KOPT-K1 (cell line): ENCODE results near the gene ZNF438.
A peak's percentile ranks its signal among the peaks of the same experiment; 100 is the strongest.
"Not testable (repeated sequence)": the region's sequence is repeated elsewhere in the genome, so short reads cannot be mapped to it uniquely, and the experiment has no call there.

ENCODE experiments used
- H3K27ac ChIP-seq: fragments of 200-600 bp; sonication (generic); 2 replicates; pipeline ENCODE4 v1.5.1; 2016; ENCODE audit warnings: antibody characterized with exemption, mild to moderate bottlenecking, low read depth, low read length; ENCODE audit not compliant: poor library complexity, severe bottlenecking
- H3K36me3 ChIP-seq: fragments of 200-600 bp; sonication (generic); 2 replicates; pipeline ENCODE4 v1.5.1; 2017; ENCODE audit warnings: antibody characterized with exemption, mild to moderate bottlenecking, low read length, moderate library complexity; ENCODE audit not compliant: insufficient read depth
- H3K9me3 ChIP-seq: fragments of 200-600 bp; sonication (generic); 2 replicates; pipeline ENCODE4 v1.5.1; 2017; ENCODE audit warnings: antibody characterized with exemption, low read length, mild to moderate bottlenecking; ENCODE audit not compliant: insufficient read depth, poor library complexity, severe bottlenecking

Gene ZNF438

GRCh38 chr10:30929901-30930520 lies 101.7 kb downstream of the ZNF438 start:
- Histone ChIP-seq H3K27ac (peak overlapping the region; percentile 54), H3K36me3 (no peaks in the 10 kb centered on the region), H3K9me3 (peaks cover 7% of the 10 kb centered on the region)

- Histone ChIP-seq H3K27ac (peak overlapping the region; percentile 54), H3K9me3 (peaks cover 14% of the 10 kb centered on the region)
- not testable (repeated sequence) for H3K36me3 ChIP-seq
Observed at GRCh38 chr10:30929311-30929729, 102.3 kb downstream of the ZNF438 start.

- Histone ChIP-seq H3K27ac (peak overlapping the region; percentile 54), H3K36me3 (no peaks in the 10 kb centered on the region; the same call in 1 of the 2 replicates), H3K9me3 (peaks cover 20% of the 10 kb centered on the region)
Observed at GRCh38 chr10:30928742-30929141, 102.9 kb downstream of the ZNF438 start.

GRCh38 chr10:30918651-30919050 lies 113.0 kb downstream of the ZNF438 start:
- Histone ChIP-seq H3K9me3 (peaks cover 4% of the 10 kb centered on the region), H3K27ac (no peak overlapping the region), H3K36me3 (no peaks in the 10 kb centered on the region)

- H3K9me3 ChIP-seq: no peaks in the 10 kb centered on the region
- H3K36me3 ChIP-seq: no peaks in the 10 kb centered on the region
- no peak overlapping the region for H3K27ac ChIP-seq
Observed at GRCh38 chr10:30917789-30918188, 113.9 kb downstream of the ZNF438 start.

GRCh38 chr10:30917067-30917466 lies 114.6 kb downstream of the ZNF438 start:
- Histone ChIP-seq H3K27ac (no peak overlapping the region), H3K36me3 (no peaks in the 10 kb centered on the region), H3K9me3 (no peaks in the 10 kb centered on the region)

GRCh38 chr10:30915146-30915545 lies 116.5 kb downstream of the ZNF438 start:
- Histone ChIP-seq H3K9me3 (no peaks in the 10 kb centered on the region), H3K27ac (no peak overlapping the region), H3K36me3 (no peaks in the 10 kb centered on the region)

GRCh38 chr10:30911303-30911863 lies 120.3 kb downstream of the ZNF438 start:
- Histone ChIP-seq H3K9me3 (no peaks in the 10 kb centered on the region), H3K27ac (no peak overlapping the region), H3K36me3 (0 out of 2 replicates have a peak, but pooled peaks cover 3% of the 10 kb centered on the region)

GRCh38 chr10:30903397-30904138 lies 128.1 kb downstream of the ZNF438 start:
- Histone ChIP-seq H3K36me3 (0 out of 2 replicates have a peak, but pooled peaks cover 3% of the 10 kb centered on the region), H3K9me3 (peaks cover 4% of the 10 kb centered on the region), H3K27ac (no peak overlapping the region)

GRCh38 chr10:30902621-30903396 lies 128.9 kb downstream of the ZNF438 start:
- peaks cover 4% of the 10 kb centered on the region for H3K9me3 ChIP-seq
- H3K27ac ChIP-seq: no peak overlapping the region
- H3K36me3 ChIP-seq: 0 out of 2 replicates have a peak, but pooled peaks cover 3% of the 10 kb centered on the region

GRCh38 chr10:30901487-30901886 lies 130.2 kb downstream of the ZNF438 start:
- not testable (repeated sequence) for H3K9me3 ChIP-seq, H3K27ac ChIP-seq, H3K36me3 ChIP-seq

GRCh38 chr10:30898964-30899363 lies 132.7 kb downstream of the ZNF438 start:
- H3K36me3 ChIP-seq: no peaks in the 10 kb centered on the region
- H3K27ac ChIP-seq: no peak overlapping the region
- H3K9me3 ChIP-seq: peaks cover 4% of the 10 kb centered on the region

- Histone ChIP-seq H3K36me3 (no peaks in the 10 kb centered on the region), H3K27ac (no peak overlapping the region), H3K9me3 (peaks cover 4% of the 10 kb centered on the region)
Observed at GRCh38 chr10:30897547-30897946, 134.1 kb downstream of the ZNF438 start.

- Histone ChIP-seq H3K27ac (no peak overlapping the region), H3K36me3 (no peaks in the 10 kb centered on the region), H3K9me3 (peaks cover under 1% of the 10 kb centered on the region)
Observed at GRCh38 chr10:30897048-30897447, 134.6 kb downstream of the ZNF438 start.

GRCh38 chr10:30894221-30894620 lies 137.4 kb downstream of the ZNF438 start:
- Histone ChIP-seq H3K9me3 (no peaks in the 10 kb centered on the region), H3K36me3 (no peaks in the 10 kb centered on the region), H3K27ac (no peak overlapping the region)
